GM23338 (cell line): ENCODE measurements around the gene NDE1. TPM values are rescaled to one million over a fixed set of nuclear protein-coding genes. Genes with fewer than 3 reads are reported as not detected.

Experiments
- microRNA counts: library from miRNA; unstranded; fragments of <30 nt; microRNA quantifications from one replicate; lab custom pipeline; 2017
- polyA plus RNA-seq: library from polyadenylated mRNA; unstranded; fragments of >200 nt; fragmentation: Nextera tagmentation; extraction: Ambion mirVana; gene quantifications from 2 replicates; pipeline ENCODE4 v1.2.1, GENCODE V29; 2016
- total RNA-seq: library from RNA; depleted of rRNA; stranded (reverse); fragments of >200 nt; shearing (Covaris generic); gene quantifications from 2 replicates; pipeline ENCODE4 v1.2.3, GENCODE V29; 2014; rRNA removed

Gene NDE1
- total and polyA plus RNA-seq, 2 experiments from 2014 or later, result 13.0 to 22.9 TPM

MicroRNAs within 50 kb of the gene (microRNA counts, 767-probe panel; counts per million panel counts)
- microRNA hsa-miR-484 (lab: Ali Mortazavi, UCI), result not detected

Other genes starting within 250 kb of the NDE1 start
- 16.5 and 17.3 TPM in 2 replicates for gene BMERB1, start 215.7 kb upstream of the NDE1 start, total RNA-seq
- 21.8 and 28.1 TPM in 2 replicates for gene BMERB1, start 215.7 kb upstream of the NDE1 start, polyA plus RNA-seq
- 11.0 and 16.0 TPM in 2 replicates for gene MARF1, start 7.1 kb upstream of the NDE1 start, total RNA-seq
- gene MARF1, start 7.1 kb upstream of the NDE1 start, polyA plus RNA-seq, result 7.0 and 8.3 TPM in 2 replicates
- gene MYH11, start 206.8 kb downstream of the NDE1 start, total RNA-seq, result 1.0 and 5.9 TPM in 2 replicates
- gene MYH11, start 206.8 kb downstream of the NDE1 start, polyA plus RNA-seq, result 0.71 and 1.6 TPM in 2 replicates
- gene CEP20, start 238.4 kb downstream of the NDE1 start, total RNA-seq, result 63.0 and 70.9 TPM in 2 replicates
- gene CEP20, start 238.4 kb downstream of the NDE1 start, polyA plus RNA-seq, result 50.2 and 60.2 TPM in 2 replicates